Nephron (organoid): ENCODE data around the gene GNAI3.

Source experiments
- H3K27ac Mint-ChIP-seq, 3 experiments: 2 replicates each; pipeline ENCODE4 v1.8.0; 2020; ENCODE audit warnings: mixed read lengths in 3 of 3, mild to moderate bottlenecking in 2 of 3, moderate library complexity in 1 of 3
- H3K27me3 Mint-ChIP-seq: 2 replicates; pipeline ENCODE4 v1.8.0; 2021; ENCODE audit warnings: low read depth, mild to moderate bottlenecking, moderate library complexity, mixed read lengths
- H3K36me3 Mint-ChIP-seq: 2 replicates; pipeline ENCODE4 v1.8.0; 2020; ENCODE audit warnings: low read depth, mixed read lengths
- H3K4me1 Mint-ChIP-seq: 2 replicates; pipeline ENCODE4 v1.8.0; 2020; ENCODE audit warnings: mixed read lengths
- H3K4me3 Mint-ChIP-seq, 3 experiments: 2 replicates each; pipeline ENCODE4 v1.8.0; 2020; ENCODE audit warnings: mild to moderate bottlenecking in 3 of 3, mixed read lengths in 3 of 3, moderate library complexity in 2 of 3
- H3K9me3 Mint-ChIP-seq: 2 replicates; pipeline ENCODE4 v1.8.0; 2020; ENCODE audit warnings: mixed read lengths
- TF ChIP-seq, protein P1 (sequence below), 3 experiments: fragments of 200-600 bp; sonication (generic); IDR thresholded peaks; one replicate each; pipeline ENCODE4 v1.5.0; 2021; ENCODE audit warnings: antibody characterized with exemption in 3 of 3; ENCODE audit not compliant: unreplicated experiment in 3 of 3

The GNAI3 gene

GRCh38 chr1:109548321-109549267 is at the start of gene GNAI3:
Gene GNAI3 (plus strand): TSS chr1:109548615. CDS start chr1:109548721, 106 bp downstream.
- no peaks in the 10 kb centered on the region for H3K27me3 Mint-ChIP-seq
- TF ChIP-seq, protein P1, sequence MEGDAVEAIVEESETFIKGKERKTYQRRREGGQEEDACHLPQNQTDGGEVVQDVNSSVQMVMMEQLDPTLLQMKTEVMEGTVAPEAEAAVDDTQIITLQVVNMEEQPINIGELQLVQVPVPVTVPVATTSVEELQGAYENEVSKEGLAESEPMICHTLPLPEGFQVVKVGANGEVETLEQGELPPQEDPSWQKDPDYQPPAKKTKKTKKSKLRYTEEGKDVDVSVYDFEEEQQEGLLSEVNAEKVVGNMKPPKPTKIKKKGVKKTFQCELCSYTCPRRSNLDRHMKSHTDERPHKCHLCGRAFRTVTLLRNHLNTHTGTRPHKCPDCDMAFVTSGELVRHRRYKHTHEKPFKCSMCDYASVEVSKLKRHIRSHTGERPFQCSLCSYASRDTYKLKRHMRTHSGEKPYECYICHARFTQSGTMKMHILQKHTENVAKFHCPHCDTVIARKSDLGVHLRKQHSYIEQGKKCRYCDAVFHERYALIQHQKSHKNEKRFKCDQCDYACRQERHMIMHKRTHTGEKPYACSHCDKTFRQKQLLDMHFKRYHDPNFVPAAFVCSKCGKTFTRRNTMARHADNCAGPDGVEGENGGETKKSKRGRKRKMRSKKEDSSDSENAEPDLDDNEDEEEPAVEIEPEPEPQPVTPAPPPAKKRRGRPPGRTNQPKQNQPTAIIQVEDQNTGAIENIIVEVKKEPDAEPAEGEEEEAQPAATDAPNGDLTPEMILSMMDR (IDR thresholded peaks at IDR 0.05; ENCODE audit: unreplicated experiment in 3 of 3) = no peak
- H3K4me3 Mint-ChIP-seq = peak within 1 kb of the TSS; percentile 90 to 96 (median 95)
- H3K36me3 Mint-ChIP-seq = no peaks in the 10 kb centered on the region
- peaks cover 40% of the 10 kb centered on the region for H3K4me1 Mint-ChIP-seq
- H3K9me3 Mint-ChIP-seq = no peaks in the 10 kb centered on the region
- H3K27ac Mint-ChIP-seq = peak within 1 kb of the TSS; percentile 88 to 93 (median 90)

DNA sequence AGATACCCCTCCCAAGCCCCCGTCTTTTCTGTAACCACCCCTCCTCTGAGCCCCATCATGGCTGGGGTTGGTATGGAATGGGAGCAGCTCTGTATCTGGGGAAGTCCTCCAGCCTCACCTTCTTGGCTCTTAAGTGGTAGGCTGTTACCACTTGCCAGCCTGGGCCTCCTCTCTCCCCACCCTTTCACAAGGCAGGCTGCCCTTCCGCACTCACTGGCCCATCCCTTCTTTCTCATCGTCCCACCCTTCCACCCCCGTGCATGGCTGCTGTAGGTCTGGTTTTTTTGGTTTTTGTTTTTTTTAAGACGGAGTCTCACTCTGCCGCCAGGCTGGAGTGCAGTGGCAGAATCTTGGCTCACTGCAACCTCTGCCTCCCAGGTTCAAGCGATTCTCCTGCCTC is 49.3 kb upstream of the GNAI3 start:
- TF ChIP-seq, protein P1 (IDR thresholded peaks at IDR 0.05; ENCODE audit: unreplicated experiment in 3 of 3) = no peak
- H3K36me3 Mint-ChIP-seq = peaks cover 13% of the 10 kb centered on the region
- H3K4me3 Mint-ChIP-seq = peak overlapping the region in 1 of 3 experiments; percentile 10
- H3K27ac Mint-ChIP-seq = peak overlapping the region; percentile 74 to 96 (median 75)
- H3K27me3 Mint-ChIP-seq = no peaks in the 10 kb centered on the region
- H3K4me1 Mint-ChIP-seq = peaks cover 74% of the 10 kb centered on the region
- H3K9me3 Mint-ChIP-seq = no peaks in the 10 kb centered on the region

GRCh38 chr1:109499661-109500536 is 48.5 kb upstream of the GNAI3 start:
- Mint-ChIP-seq H3K9me3 (no peaks in the 10 kb centered on the region), H3K27me3 (no peaks in the 10 kb centered on the region), H3K4me1 (peaks cover 74% of the 10 kb centered on the region), H3K4me3 (peak overlapping the region; percentile 27 to 68 (median 60)), H3K27ac (peak overlapping the region; percentile 75 to 96 (median 91)), H3K36me3 (peaks cover 13% of the 10 kb centered on the region)
- TF ChIP-seq, protein P1 (IDR thresholded peaks at IDR 0.05; ENCODE audit: unreplicated experiment in 3 of 3) = peak in 2 of 3 experiments; percentile 31 to 38

DNA sequence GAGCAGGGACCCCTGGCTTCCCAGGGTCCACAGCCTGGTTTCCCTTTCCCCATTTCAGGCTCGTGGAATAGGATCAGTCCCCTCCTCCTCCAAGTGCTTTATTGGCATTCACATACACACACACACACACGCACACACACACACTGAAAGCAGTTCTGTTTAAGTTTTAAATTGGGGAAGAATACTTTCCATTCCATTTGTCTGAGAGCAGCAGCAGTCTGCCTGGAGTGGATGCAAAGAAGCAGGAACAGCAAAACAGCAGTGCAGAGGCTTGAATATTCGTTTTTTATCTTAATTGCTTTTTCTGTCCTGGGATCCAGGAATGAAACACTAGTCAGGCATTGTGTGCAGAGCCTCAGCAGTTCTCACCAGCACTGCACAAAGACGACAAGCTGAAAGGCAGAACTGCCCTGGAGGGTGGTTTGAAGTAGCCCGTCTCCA is 47.5 kb upstream of the GNAI3 start:
- Mint-ChIP-seq H3K4me1 (peaks cover 67% of the 10 kb centered on the region), H3K27ac (peak overlapping the region; percentile 40 to 91 (median 62)), H3K27me3 (no peaks in the 10 kb centered on the region), H3K4me3 (peak overlapping the region in 1 of 3 experiments; percentile 17), H3K36me3 (peaks cover 9% of the 10 kb centered on the region), H3K9me3 (no peaks in the 10 kb centered on the region)
- TF ChIP-seq, protein P1 (IDR thresholded peaks at IDR 0.05; ENCODE audit: unreplicated experiment in 3 of 3) = no peak

DNA sequence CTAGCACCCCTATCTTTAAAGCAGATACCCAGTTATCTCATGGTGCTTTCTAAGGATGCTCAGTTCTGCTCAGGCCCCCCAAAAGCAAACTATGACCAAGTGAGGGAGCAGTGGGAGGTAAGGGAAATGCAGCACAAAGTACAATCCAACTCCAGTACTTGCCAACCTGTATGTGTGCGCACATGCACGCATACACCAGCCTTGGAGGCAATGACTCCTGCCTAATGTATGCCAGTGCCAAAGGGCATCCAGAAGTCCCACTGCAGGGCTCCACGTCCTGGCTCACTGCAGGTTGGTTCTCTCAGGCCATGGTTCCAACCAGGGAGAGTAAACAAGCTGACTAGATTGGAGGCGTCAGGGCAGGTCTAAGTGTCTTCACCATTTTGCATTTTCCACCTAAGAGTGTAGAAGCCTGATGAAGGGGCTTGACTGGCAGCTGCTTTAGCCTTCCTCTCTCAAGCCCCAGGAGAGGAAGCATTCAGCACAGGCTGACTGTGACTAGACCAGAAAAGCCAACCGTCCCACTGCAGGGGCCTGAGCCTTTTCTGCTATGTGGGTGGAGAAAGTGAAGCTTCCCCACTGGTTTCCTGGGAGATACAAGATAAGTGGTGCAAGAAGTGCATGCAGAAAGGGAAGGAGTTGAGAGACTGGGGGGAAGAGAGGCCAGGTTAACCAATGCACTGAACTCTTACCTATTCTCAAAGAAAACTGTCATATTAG is 46.6 kb upstream of the GNAI3 start:
- Mint-ChIP-seq H3K36me3 (peaks cover 3% of the 10 kb centered on the region), H3K4me3 (no peak overlapping the region), H3K27me3 (no peaks in the 10 kb centered on the region), H3K4me1 (peaks cover 58% of the 10 kb centered on the region), H3K9me3 (no peaks in the 10 kb centered on the region), H3K27ac (no peak overlapping the region)
- TF ChIP-seq, protein P1 (IDR thresholded peaks at IDR 0.05; ENCODE audit: unreplicated experiment in 3 of 3) = no peak
